Measurements from ENCODE around the gene CHST9.

CHST9 gene

GRCh38 chr18:26869640-26870039 is 315.5 kb downstream of the CHST9 start:
- in situ Hi-C loops (cut with HindIII; ENCODE audit: low sequenced_read_pairs): no loop called here

GRCh38 chr18:26868968-26869586 is 316.0 kb downstream of the CHST9 start:
- in situ Hi-C loops (cut with HindIII; ENCODE audit: low sequenced_read_pairs): no loop called here

GRCh38 chr18:26867471-26867870 is 317.6 kb downstream of the CHST9 start:
- in situ Hi-C loops (cut with HindIII; ENCODE audit: low sequenced_read_pairs): no loop called here

- in situ Hi-C loops (cut with HindIII; ENCODE audit: low sequenced_read_pairs): no loop called here
These were observed 319.6 kb downstream of the CHST9 start, which contains the start of gene AQP4 for GRCh38 chr18:26865557-26865956. AQP4 (minus strand) TSS chr18:26865707; CDS start chr18:26865689, 18 bp downstream.

- in situ Hi-C loops (cut with HindIII; ENCODE audit: low sequenced_read_pairs): no loop called here
These were observed 320.4 kb downstream of the CHST9 start for GRCh38 chr18:26864658-26865057.

GRCh38 chr18:26863921-26864497 is 321.1 kb downstream of the CHST9 start:
- in situ Hi-C loops (cut with HindIII; ENCODE audit: low sequenced_read_pairs): no loop called here

- in situ Hi-C loops (cut with HindIII; ENCODE audit: low sequenced_read_pairs): no loop called here
These were observed 321.8 kb downstream of the CHST9 start for GRCh38 chr18:26863122-26863879.

- in situ Hi-C loops (cut with HindIII; ENCODE audit: low sequenced_read_pairs): no loop called here
These were observed 323.0 kb downstream of the CHST9 start for GRCh38 chr18:26862084-26862483.
